Naive B cell (primary cell): ENCODE data around the gene MX1. TPM values are rescaled to one million over a fixed set of nuclear protein-coding genes. Genes with fewer than 3 reads are reported as not detected.
A peak's percentile ranks its signal among the peaks of the same experiment; 100 is the strongest.
"Not testable (repeated sequence)": the region's sequence is repeated elsewhere in the genome, so short reads cannot be mapped to it uniquely, and the experiment has no call there.

Experiments
- ATAC-seq, 2 donors: fragments of 150-1000 bp; cut with Tn5 transposase; 2 replicates each; pipeline ENCODE4 v1.10.0; 2021; ENCODE audit warnings: low read depth in 2 of 2, mild to moderate bottlenecking in 2 of 2, moderate library complexity in 2 of 2
- DNase-seq: peaks from one replicate; pipeline ENCODE4 v3.0.0; 2022
- H3K27ac Mint-ChIP-seq, 6 donors: one replicate each; pipeline ENCODE4 v1.8.0; 2020 to 2022; ENCODE audit warnings: mild to moderate bottlenecking in 6 of 6, mixed read lengths in 6 of 6, moderate library complexity in 5 of 6, inconsistent platforms in 2 of 6
- H3K27me3 Mint-ChIP-seq, 3 donors: one replicate each; pipeline ENCODE4 v1.8.0; 2021 to 2022; ENCODE audit warnings: mixed read lengths in 3 of 3, mild to moderate bottlenecking in 1 of 3
- H3K36me3 Mint-ChIP-seq, 2 donors: one replicate each; pipeline ENCODE4 v1.8.0; 2020 to 2022; ENCODE audit warnings: mixed read lengths in 2 of 2, inconsistent platforms in 1 of 2, mild to moderate bottlenecking in 1 of 2
- H3K4me1 Mint-ChIP-seq, 3 donors: one replicate each; pipeline ENCODE4 v1.8.0; 2020 to 2022; ENCODE audit warnings: mixed read lengths in 3 of 3, inconsistent platforms in 1 of 3, mild to moderate bottlenecking in 1 of 3, moderate library complexity in 1 of 3
- H3K4me3 Mint-ChIP-seq, 8 donors: one replicate each; pipeline ENCODE4 v1.8.0; 2020 to 2022; ENCODE audit warnings: mild to moderate bottlenecking in 8 of 8, mixed read lengths in 8 of 8, moderate library complexity in 8 of 8, inconsistent platforms in 2 of 8
- H3K9me3 Mint-ChIP-seq, 7 donors: one replicate each; pipeline ENCODE4 v1.8.0; 2020 to 2022; ENCODE audit warnings: mixed read lengths in 7 of 7, mild to moderate bottlenecking in 5 of 7, inconsistent platforms in 2 of 7, moderate library complexity in 1 of 7
- polyA plus RNA-seq, 6 donors: library from polyadenylated mRNA; unstranded; fragments of 300-500 nt; fragmentation: Illumina TruSeq; gene quantifications; one replicate each; pipeline ENCODE4 v1.2.3, GENCODE V29; 2021; ENCODE audit warnings: low read depth in 6 of 6

The MX1 gene
- polyA plus RNA-seq, 6 donors from 2014 or later, result 62.0 to 119 (median 77.7) TPM

- Mint-ChIP-seq H3K4me1 (peaks cover 23 to 40% (median 31%) of the 10 kb centered on the region in 3 donors), H3K27ac (peak overlapping the region in 3 of 6 donors; percentile 27 to 58 (median 36)), H3K9me3 (peaks cover 5 to 19% (median 10%) of the 10 kb centered on the region in 7 donors)
- H3K4me3 Mint-ChIP-seq, H3K36me3 Mint-ChIP-seq, ATAC-seq, DNase-seq, H3K27me3 Mint-ChIP-seq: not testable (repeated sequence)
Observed at GRCh38 chr21:41417505-41417904, 8.5 kb upstream of the MX1 start.

- Mint-ChIP-seq H3K9me3 (peaks cover 3 to 11% (median 7%) of the 10 kb centered on the region in 7 donors), H3K36me3 (peaks cover 0 to 7% of the 10 kb centered on the region in 2 donors), H3K4me1 (peaks cover 32 to 48% (median 40%) of the 10 kb centered on the region in 3 donors), H3K4me3 (peak overlapping the region in 1 of 8 donors; percentile 4), H3K27ac (peak overlapping the region; percentile 27 to 82 (median 70)), H3K27me3 (no peaks in the 10 kb centered on the region)
- DNase-seq, result no peak
- ATAC-seq, result no peak
Observed at GRCh38 chr21:41418393-41418792, 7.6 kb upstream of the MX1 start.

DNA sequence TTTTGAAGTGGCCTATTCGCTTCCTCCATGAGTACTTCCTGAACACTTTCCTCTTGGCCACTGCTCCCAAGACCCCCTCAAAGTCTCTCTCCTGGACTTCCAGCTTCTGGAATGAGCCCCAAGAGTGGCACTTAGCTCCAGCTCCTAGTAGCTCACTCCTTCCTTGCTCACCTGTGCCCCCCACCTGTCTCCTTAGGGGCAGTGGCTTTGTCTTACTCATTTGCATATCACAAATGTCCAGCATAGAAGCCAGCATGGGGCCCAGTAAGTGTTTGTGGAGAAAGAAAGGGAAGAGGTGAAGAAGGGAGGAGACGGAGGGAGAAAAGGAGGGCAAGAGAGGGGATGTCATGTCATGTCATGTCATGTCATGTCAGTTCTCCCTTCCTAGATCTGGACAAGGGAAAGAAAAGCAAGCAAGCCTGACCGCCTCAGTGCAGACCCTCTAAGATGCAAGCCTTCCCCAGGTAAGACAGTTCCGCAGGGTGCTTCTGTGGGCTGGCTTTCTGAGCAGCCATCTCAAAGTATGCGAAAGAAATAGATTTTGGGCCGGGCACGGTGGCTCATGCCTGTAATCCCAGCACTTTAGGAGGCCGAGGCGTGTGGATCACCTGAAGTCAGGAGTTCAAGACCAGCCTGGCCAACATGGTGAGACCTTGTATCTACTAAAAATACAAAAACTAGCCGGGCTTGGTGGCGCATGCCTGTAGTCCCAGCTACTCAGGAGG is 6.9 kb upstream of the MX1 start:
- H3K36me3 Mint-ChIP-seq, result peaks cover 0 to 7% of the 10 kb centered on the region in 2 donors
- H3K4me1 Mint-ChIP-seq, result peaks cover 38 to 51% (median 46%) of the 10 kb centered on the region in 3 donors

DNA sequence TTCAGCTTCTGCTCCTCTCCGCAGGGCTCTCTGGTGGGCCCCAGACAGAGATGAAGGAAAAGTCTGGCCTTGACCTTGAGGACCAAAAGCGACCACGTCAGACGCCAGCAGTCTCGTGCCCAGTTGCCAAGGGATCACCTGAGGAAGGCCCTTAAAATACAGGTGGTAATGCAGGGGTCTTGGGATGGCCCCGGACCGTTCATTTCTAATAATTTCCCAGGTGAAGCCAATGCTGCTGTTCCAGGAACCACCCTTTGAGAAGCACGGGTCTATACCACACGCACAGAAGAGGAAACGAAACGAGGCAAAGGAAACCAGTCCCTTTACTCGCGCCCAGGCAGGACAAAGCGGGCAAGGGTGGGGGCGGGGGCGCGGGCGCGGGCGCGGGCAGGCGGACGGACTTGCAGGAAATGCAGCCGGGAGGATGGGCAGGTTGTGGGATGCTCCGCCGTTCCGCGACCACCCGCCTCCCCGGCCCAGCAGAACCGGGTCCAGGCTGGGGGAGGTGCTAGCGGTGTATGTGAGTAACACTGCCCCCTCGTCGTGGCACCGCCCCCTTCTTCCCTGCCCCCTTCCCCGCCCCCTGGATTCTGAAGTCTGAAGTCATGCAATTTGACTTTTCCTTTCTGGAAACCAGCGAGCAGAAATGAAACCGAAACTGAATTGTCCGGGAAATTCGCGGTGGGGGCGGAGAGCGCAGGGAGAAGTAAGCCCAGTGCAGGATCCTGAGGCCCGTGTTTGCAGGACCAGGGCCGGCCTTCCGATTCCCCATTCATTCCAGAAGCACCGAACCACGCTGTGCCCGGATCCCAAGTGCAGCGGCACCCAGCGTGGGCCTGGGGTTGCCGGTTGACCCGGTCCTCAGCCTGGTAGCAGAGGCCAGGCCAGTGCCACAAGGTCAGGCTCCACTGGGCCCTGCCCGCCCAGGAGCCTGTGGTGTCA is 5.8 kb upstream of the MX1 start:
- no peaks in the 10 kb centered on the region for H3K27me3 Mint-ChIP-seq

More for the DNA sequence above, 6.9 kb upstream of the MX1 start:
- Mint-ChIP-seq H3K27me3 (no peaks in the 10 kb centered on the region), H3K4me3 (peak overlapping the region in 6 of 8 donors; percentile 49 to 90 (median 85)), H3K27ac (peak overlapping the region in 4 of 6 donors; percentile 27 to 87 (median 72)), H3K9me3 (peaks cover 0 to 11% (median 5%) of the 10 kb centered on the region in 7 donors)
- ATAC-seq, result no peak
- DNase-seq, result no peak

GRCh38 chr21:41420998-41421397 is 5.0 kb upstream of the MX1 start:
- Mint-ChIP-seq H3K4me1 (peaks cover 42 to 67% (median 62%) of the 10 kb centered on the region in 3 donors), H3K4me3 (peak overlapping the region; percentile 73 to 90 (median 86)), H3K9me3 (peaks cover 0 to 11% (median 5%) of the 10 kb centered on the region in 7 donors), H3K27ac (peak overlapping the region in 5 of 6 donors; percentile 39 to 81 (median 65))
- H3K27me3 Mint-ChIP-seq, DNase-seq, H3K36me3 Mint-ChIP-seq, ATAC-seq: not testable (repeated sequence)

More for the DNA sequence above, 5.8 kb upstream of the MX1 start:
- DNase-seq (peak; percentile 73), ATAC-seq (peak; percentile 98 to 99)
- Mint-ChIP-seq H3K27ac (peak overlapping the region; percentile 41 to 93 (median 76)), H3K9me3 (peaks cover 0 to 11% (median 5%) of the 10 kb centered on the region in 7 donors), H3K36me3 (peaks cover 0 to 7% of the 10 kb centered on the region in 2 donors), H3K4me1 (peaks cover 38 to 61% (median 55%) of the 10 kb centered on the region in 3 donors), H3K4me3 (peak overlapping the region; percentile 73 to 90 (median 86))

- H3K9me3 Mint-ChIP-seq, result peaks cover 0 to 5% (median 0%) of the 10 kb centered on the region in 7 donors
Observed at GRCh38 chr21:41422546-41423304, 3.3 kb upstream of the MX1 start.

GRCh38 chr21:41423305-41423636 is 2.8 kb upstream of the MX1 start:
- peak; percentile 38 for DNase-seq
- peaks cover 53 to 85% (median 84%) of the 10 kb centered on the region in 3 donors for H3K4me1 Mint-ChIP-seq
- H3K36me3 Mint-ChIP-seq, H3K9me3 Mint-ChIP-seq, ATAC-seq, H3K27me3 Mint-ChIP-seq: not testable (repeated sequence)
- peak overlapping the region in 6 of 8 donors; percentile 14 to 88 (median 42) for H3K4me3 Mint-ChIP-seq
- H3K27ac Mint-ChIP-seq, result peak overlapping the region in 3 of 6 donors; percentile 49 to 83 (median 77)

More at GRCh38 chr21:41422546-41423304, 3.3 kb upstream of the MX1 start:
- H3K4me3 Mint-ChIP-seq, result peak overlapping the region in 5 of 8 donors; percentile 3 to 88 (median 35)
- H3K27ac Mint-ChIP-seq, result peak overlapping the region in 4 of 6 donors; percentile 20 to 72 (median 42)
- ATAC-seq, result no peak
- H3K27me3 Mint-ChIP-seq, result no peaks in the 10 kb centered on the region
- H3K4me1 Mint-ChIP-seq, result peaks cover 49 to 80% (median 79%) of the 10 kb centered on the region in 3 donors
- DNase-seq, result no peak
- H3K36me3 Mint-ChIP-seq, result peaks cover 0 to 2% of the 10 kb centered on the region in 2 donors

- no peaks in the 10 kb centered on the region for H3K27me3 Mint-ChIP-seq
- peaks cover 49 to 84% (median 71%) of the 10 kb centered on the region in 3 donors for H3K4me1 Mint-ChIP-seq
- H3K4me3 Mint-ChIP-seq, result peak overlapping the region; percentile 91 to 98 (median 98)
- no peaks in the 10 kb centered on the region for H3K9me3 Mint-ChIP-seq
- H3K27ac Mint-ChIP-seq, result peak overlapping the region; percentile 80 to 95 (median 94)
- H3K36me3 Mint-ChIP-seq, result peaks cover 0 to 8% of the 10 kb centered on the region in 2 donors
- ATAC-seq (no peak), DNase-seq (no peak)
Observed at GRCh38 chr21:41425588-41425953, 468 bp upstream of the MX1 start.

- H3K36me3 Mint-ChIP-seq, result peaks cover 0 to 11% of the 10 kb centered on the region in 2 donors
- ATAC-seq (no peak), DNase-seq (no peak)
- no peaks in the 10 kb centered on the region for H3K9me3 Mint-ChIP-seq
- H3K4me1 Mint-ChIP-seq, result peaks cover 46 to 83% (median 72%) of the 10 kb centered on the region in 3 donors
- H3K4me3 Mint-ChIP-seq, result peak overlapping the region; percentile 91 to 98 (median 98)
- H3K27ac Mint-ChIP-seq, result peak overlapping the region; percentile 18 to 90 (median 60)
- no peaks in the 10 kb centered on the region for H3K27me3 Mint-ChIP-seq
Observed at GRCh38 chr21:41426676-41427404, 801 bp downstream of the MX1 start.

GRCh38 chr21:41427556-41427955 is 1.5 kb downstream of the MX1 start:
- Mint-ChIP-seq H3K27me3 (no peaks in the 10 kb centered on the region), H3K4me1 (peaks cover 49 to 81% (median 72%) of the 10 kb centered on the region in 3 donors), H3K27ac (peak overlapping the region in 5 of 6 donors; percentile 18 to 90 (median 70)), H3K4me3 (peak overlapping the region; percentile 91 to 98 (median 98)), H3K36me3 (peaks cover 0 to 18% of the 10 kb centered on the region in 2 donors), H3K9me3 (no peaks in the 10 kb centered on the region)
- no peak for DNase-seq
- no peak for ATAC-seq

DNA sequence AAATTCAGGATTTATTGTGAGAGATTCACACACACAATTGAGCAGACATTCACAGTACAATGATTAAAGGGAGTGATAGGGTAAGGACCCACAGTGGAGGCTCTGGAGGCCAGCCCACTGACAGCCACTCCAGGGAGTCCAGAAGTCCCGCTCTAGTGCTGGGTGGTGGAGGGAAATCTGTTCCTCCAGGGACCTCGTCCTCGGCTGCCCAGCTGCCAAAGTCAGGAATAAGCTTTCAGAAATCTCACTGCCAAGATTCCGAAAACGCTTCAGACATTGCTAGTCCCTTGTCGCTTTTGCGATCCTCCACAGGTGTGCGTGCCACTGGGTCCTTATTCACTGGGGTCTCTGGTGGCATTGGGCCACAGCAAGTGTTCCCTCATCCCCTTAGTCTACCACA is 2.3 kb downstream of the MX1 start:
- Mint-ChIP-seq H3K27ac (peak overlapping the region in 3 of 6 donors; percentile 13 to 78 (median 67)), H3K36me3 (peaks cover 6 to 26% of the 10 kb centered on the region in 2 donors), H3K4me3 (peak overlapping the region; percentile 27 to 98 (median 95)), H3K27me3 (no peaks in the 10 kb centered on the region), H3K9me3 (peaks cover 0 to 2% (median 0%) of the 10 kb centered on the region in 7 donors), H3K4me1 (peaks cover 48 to 80% (median 72%) of the 10 kb centered on the region in 3 donors)
- ATAC-seq, result no peak
- no peak for DNase-seq

- peaks cover 0 to 5% (median 1%) of the 10 kb centered on the region in 7 donors for H3K9me3 Mint-ChIP-seq
- no peak for ATAC-seq
- no peaks in the 10 kb centered on the region for H3K27me3 Mint-ChIP-seq
- peaks cover 43 to 78% (median 71%) of the 10 kb centered on the region in 3 donors for H3K4me1 Mint-ChIP-seq
- DNase-seq, result no peak
- no peak overlapping the region for H3K27ac Mint-ChIP-seq
- peak overlapping the region in 4 of 8 donors; percentile 18 to 98 (median 60) for H3K4me3 Mint-ChIP-seq
- peaks cover 11 to 29% of the 10 kb centered on the region in 2 donors for H3K36me3 Mint-ChIP-seq
Observed at GRCh38 chr21:41428847-41429246, 2.8 kb downstream of the MX1 start.
